Liver (tissue), 3 donors: ENCODE measurements around the gene CIAO3.

Source experiments
- GABPA ChIP-seq, 2 donors: IDR thresholded peaks in 1 of 2; conservative IDR thresholded peaks in 1 of 2; 2 replicates each; pipeline ENCODE4 v1.6.1; 2016; ENCODE audit warnings: antibody characterized with exemption in 2 of 2, mild to moderate bottlenecking in 1 of 2, moderate library complexity in 1 of 2
- JUND ChIP-seq, 2 donors: IDR thresholded peaks; 2 replicates each; pipeline ENCODE4 v1.6.1; 2016; ENCODE audit warnings: antibody characterized with exemption in 2 of 2
- RXRA ChIP-seq, 2 donors: IDR thresholded peaks; 2 replicates each; pipeline ENCODE4 v1.6.1; 2017 to 2018; ENCODE audit warnings: antibody characterized with exemption in 2 of 2, mild to moderate bottlenecking in 1 of 2
- SP1 ChIP-seq: IDR thresholded peaks from 2 replicates; pipeline ENCODE4 v1.6.1; 2018; ENCODE audit warnings: antibody characterized with exemption, mild to moderate bottlenecking
- TAF1 ChIP-seq: conservative IDR thresholded peaks from 2 replicates; pipeline ENCODE4 v1.6.1; 2016; ENCODE audit warnings: antibody characterized with exemption, mild to moderate bottlenecking
- TF ChIP-seq, protein P1 (sequence below): fragments of 150-350 bp; IDR thresholded peaks from 2 replicates; pipeline ENCODE4 v1.5.1; 2017; ENCODE audit warnings: improper control_type of control experiment, low read depth, low read length; ENCODE audit not compliant: missing input control
- TF ChIP-seq, protein P2 (sequence below): IDR thresholded peaks from 2 replicates; pipeline ENCODE4 v1.6.1; 2016; ENCODE audit warnings: antibody characterized with exemption, mild to moderate bottlenecking
- TF ChIP-seq, protein P3 (sequence below): IDR thresholded peaks from 2 replicates; pipeline ENCODE4 v1.6.1; 2016; ENCODE audit warnings: antibody characterized with exemption
- donor health status: healthy.
- donor health status: healthy.

DNA sequence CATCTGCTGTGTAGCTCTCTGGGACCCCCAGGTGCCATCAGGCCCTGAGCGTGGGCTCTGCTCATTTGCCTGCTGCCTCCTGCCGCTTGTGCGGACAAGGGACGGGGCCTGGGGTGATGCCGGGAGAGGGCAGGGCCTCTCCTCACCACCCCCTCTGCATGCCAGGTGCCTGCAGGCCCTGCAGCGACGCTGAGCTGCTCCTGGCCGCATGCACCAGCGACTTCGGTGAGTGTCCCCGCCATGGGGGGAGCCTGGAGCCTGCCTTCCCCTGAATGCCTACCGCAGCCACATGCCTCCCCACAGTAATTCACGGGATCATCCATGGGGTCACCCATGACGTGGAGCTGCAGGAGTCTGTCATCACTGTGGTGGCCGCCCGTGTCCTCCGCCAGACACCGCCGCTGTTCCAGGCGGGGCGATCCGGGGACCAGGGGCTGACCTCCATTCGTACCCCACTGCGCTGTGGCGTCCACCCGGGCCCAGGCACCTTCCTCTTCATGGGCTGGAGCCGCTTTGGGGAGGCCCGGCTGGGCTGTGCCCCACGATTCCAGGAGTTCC lies 23.9 kb downstream of the CIAO3 start:
- TF ChIP-seq, protein P1, sequence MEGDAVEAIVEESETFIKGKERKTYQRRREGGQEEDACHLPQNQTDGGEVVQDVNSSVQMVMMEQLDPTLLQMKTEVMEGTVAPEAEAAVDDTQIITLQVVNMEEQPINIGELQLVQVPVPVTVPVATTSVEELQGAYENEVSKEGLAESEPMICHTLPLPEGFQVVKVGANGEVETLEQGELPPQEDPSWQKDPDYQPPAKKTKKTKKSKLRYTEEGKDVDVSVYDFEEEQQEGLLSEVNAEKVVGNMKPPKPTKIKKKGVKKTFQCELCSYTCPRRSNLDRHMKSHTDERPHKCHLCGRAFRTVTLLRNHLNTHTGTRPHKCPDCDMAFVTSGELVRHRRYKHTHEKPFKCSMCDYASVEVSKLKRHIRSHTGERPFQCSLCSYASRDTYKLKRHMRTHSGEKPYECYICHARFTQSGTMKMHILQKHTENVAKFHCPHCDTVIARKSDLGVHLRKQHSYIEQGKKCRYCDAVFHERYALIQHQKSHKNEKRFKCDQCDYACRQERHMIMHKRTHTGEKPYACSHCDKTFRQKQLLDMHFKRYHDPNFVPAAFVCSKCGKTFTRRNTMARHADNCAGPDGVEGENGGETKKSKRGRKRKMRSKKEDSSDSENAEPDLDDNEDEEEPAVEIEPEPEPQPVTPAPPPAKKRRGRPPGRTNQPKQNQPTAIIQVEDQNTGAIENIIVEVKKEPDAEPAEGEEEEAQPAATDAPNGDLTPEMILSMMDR, result no peak
- TF ChIP-seq SP1 (no peak), GABPA (IDR thresholded peaks at IDR 0.05 in 1 of 2, conservative IDR thresholded peaks at IDR 0.05 in 1 of 2) (no peak), JUND (IDR thresholded peaks at IDR 0.05) (no peak), RXRA (IDR thresholded peaks at IDR 0.05) (no peak), TAF1 (no peak)
- TF ChIP-seq, protein P2, sequence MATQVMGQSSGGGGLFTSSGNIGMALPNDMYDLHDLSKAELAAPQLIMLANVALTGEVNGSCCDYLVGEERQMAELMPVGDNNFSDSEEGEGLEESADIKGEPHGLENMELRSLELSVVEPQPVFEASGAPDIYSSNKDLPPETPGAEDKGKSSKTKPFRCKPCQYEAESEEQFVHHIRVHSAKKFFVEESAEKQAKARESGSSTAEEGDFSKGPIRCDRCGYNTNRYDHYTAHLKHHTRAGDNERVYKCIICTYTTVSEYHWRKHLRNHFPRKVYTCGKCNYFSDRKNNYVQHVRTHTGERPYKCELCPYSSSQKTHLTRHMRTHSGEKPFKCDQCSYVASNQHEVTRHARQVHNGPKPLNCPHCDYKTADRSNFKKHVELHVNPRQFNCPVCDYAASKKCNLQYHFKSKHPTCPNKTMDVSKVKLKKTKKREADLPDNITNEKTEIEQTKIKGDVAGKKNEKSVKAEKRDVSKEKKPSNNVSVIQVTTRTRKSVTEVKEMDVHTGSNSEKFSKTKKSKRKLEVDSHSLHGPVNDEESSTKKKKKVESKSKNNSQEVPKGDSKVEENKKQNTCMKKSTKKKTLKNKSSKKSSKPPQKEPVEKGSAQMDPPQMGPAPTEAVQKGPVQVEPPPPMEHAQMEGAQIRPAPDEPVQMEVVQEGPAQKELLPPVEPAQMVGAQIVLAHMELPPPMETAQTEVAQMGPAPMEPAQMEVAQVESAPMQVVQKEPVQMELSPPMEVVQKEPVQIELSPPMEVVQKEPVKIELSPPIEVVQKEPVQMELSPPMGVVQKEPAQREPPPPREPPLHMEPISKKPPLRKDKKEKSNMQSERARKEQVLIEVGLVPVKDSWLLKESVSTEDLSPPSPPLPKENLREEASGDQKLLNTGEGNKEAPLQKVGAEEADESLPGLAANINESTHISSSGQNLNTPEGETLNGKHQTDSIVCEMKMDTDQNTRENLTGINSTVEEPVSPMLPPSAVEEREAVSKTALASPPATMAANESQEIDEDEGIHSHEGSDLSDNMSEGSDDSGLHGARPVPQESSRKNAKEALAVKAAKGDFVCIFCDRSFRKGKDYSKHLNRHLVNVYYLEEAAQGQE, result no peak
- TF ChIP-seq, protein P3, sequence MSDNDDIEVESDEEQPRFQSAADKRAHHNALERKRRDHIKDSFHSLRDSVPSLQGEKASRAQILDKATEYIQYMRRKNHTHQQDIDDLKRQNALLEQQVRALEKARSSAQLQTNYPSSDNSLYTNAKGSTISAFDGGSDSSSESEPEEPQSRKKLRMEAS, result no peak
